GM12878 (cell line): Measurements from ENCODE around the gene SLC9A3. TPM values are rescaled to one million over a fixed set of nuclear protein-coding genes. Genes with fewer than 3 reads are reported as not detected.

ENCODE experiments used
- ATAC-seq: fragments of 200-7000 bp; cut with Tn5 transposase; 3 replicates; pipeline ENCODE4 v1.9.1; 2020; ENCODE audit warnings: mild to moderate bottlenecking, moderate library complexity
- BruUV-seq: library from RNA; stranded (reverse); fragments of 400-500 nt; replicated peaks from 2 replicates; lab custom pipeline; 2021; lab: Mats Ljungman, UMichigan
- CTCF ChIA-PET: fragments of 300-600 bp; sonication (Branson Sonifier 250); formaldehyde crosslinking; extraction: SDS; loops from one replicate; lab custom pipeline; 2021; ENCODE audit warnings: inconsistent platforms; lab: Yijun Ruan, JAX
- POLR2A ChIA-PET: fragments of 350-600 bp; formaldehyde crosslinking; extraction: SDS; loops from one replicate; lab custom pipeline; 2021; ENCODE audit warnings: inconsistent platforms; lab: Charles Lee
- RAD21 ChIA-PET: fragments of 300-600 bp; sonication (Branson Sonifier 250); formaldehyde crosslinking; loops from one replicate; lab custom pipeline; 2023; ENCODE audit warnings: antibody characterized with exemption; ENCODE audit not compliant: unreplicated experiment; lab: Charles Lee
- SMC1A ChIA-PET: fragments of 300-600 bp; sonication (Branson Sonifier 250); formaldehyde crosslinking; loops from one replicate; lab custom pipeline; 2023; ENCODE audit not compliant: unreplicated experiment, uncharacterized antibody; lab: Charles Lee
- DNase-seq: peaks from one replicate; pipeline ENCODE4 v3.0.0-alpha.2; 2011; ENCODE audit warnings: low read depth, low spot score
- FAIRE-seq: peaks from 3 replicates; lab custom pipeline; 2011; peaks lifted over from hg19 to GRCh38; lab: Jason Lieb, UNC
- H2AFZ ChIP-seq: 2 replicates; pipeline ENCODE4 v1.6.0; 2011; ENCODE audit warnings: low read depth, low read length, control low read depth; ENCODE audit not compliant: control insufficient read depth
- H3K27ac ChIP-seq: 2 replicates; pipeline ENCODE4 v1.5.1; 2011; ENCODE audit warnings: control low read depth; ENCODE audit not compliant: control insufficient read depth, insufficient read depth
- H3K27me3 ChIP-seq, 2 experiments: replicated peaks in 1 of 2; 2 replicates each; pipeline versions ENCODE4 v1.6.0 to v1.6.1; 2011; ENCODE audit warnings: low read length in 1 of 2; ENCODE audit not compliant: control insufficient read depth in 2 of 2, insufficient read depth in 2 of 2
- H3K36me3 ChIP-seq, 2 experiments: 2 replicates each; pipeline ENCODE4 v1.5.1; 2011; ENCODE audit warnings: low read length in 1 of 2; ENCODE audit not compliant: control insufficient read depth in 2 of 2, insufficient read depth in 2 of 2
- H3K4me1 ChIP-seq: 2 replicates; pipeline ENCODE4 v1.6.1; 2011; ENCODE audit warnings: mild to moderate bottlenecking, low read length, moderate library complexity, mixed read lengths; ENCODE audit not compliant: control insufficient read depth, insufficient read depth
- H3K4me2 ChIP-seq: 2 replicates; pipeline ENCODE4 v1.6.0; 2011; ENCODE audit warnings: control low read depth; ENCODE audit not compliant: control insufficient read depth, insufficient read depth
- H3K4me3 ChIP-seq: fragments of 200-600 bp; sonication (generic); 2 replicates; pipeline ENCODE4 v1.5.1; 2016
- H3K79me2 ChIP-seq: 2 replicates; pipeline ENCODE4 v1.6.0; 2011; ENCODE audit warnings: low read length; ENCODE audit not compliant: control insufficient read depth, insufficient read depth
- H3K9ac ChIP-seq: 2 replicates; pipeline ENCODE4 v1.8.0; 2011; ENCODE audit warnings: low read length, control low read depth, mixed read lengths; ENCODE audit not compliant: control insufficient read depth, insufficient read depth
- H3K9me3 ChIP-seq: replicated peaks from 3 replicates; pipeline ENCODE4 v1.5.1; 2011; ENCODE audit warnings: mild to moderate bottlenecking, low read length; ENCODE audit not compliant: control insufficient read depth, insufficient read depth
- H4K20me1 ChIP-seq: 2 replicates; pipeline ENCODE4 v1.6.0; 2011; ENCODE audit not compliant: control insufficient read depth, insufficient read depth
- FOXM1 ChIP-seq: IDR thresholded peaks from 2 replicates; pipeline ENCODE4 v1.6.1; 2012; ENCODE audit warnings: low read depth, mild to moderate bottlenecking, inconsistent platforms, low read length, moderate library complexity
- KAT2A ChIP-seq: conservative IDR thresholded peaks from 2 replicates; pipeline ENCODE4 v1.6.1; 2011; ENCODE audit warnings: low read depth, low read length; ENCODE audit not compliant: control insufficient read depth
- KLF5 ChIP-seq: fragments of 450-650 bp; IDR thresholded peaks from 2 replicates; pipeline ENCODE4 v1.6.1; 2014; ENCODE audit warnings: mild to moderate bottlenecking; ENCODE audit not compliant: partially characterized antibody
- RBBP5 ChIP-seq: fragments of 200-600 bp; sonication (generic); conservative IDR thresholded peaks from 2 replicates; pipeline ENCODE4 v1.6.1; 2016
- SMAD1 ChIP-seq: fragments of 450-650 bp; IDR thresholded peaks from 2 replicates; pipeline ENCODE4 v1.6.1; 2018; ENCODE audit warnings: mild to moderate bottlenecking, low read depth; ENCODE audit not compliant: partially characterized antibody
- SMARCA5 ChIP-seq: fragments of 450-650 bp; IDR thresholded peaks from 2 replicates; pipeline ENCODE4 v1.6.1; 2017; ENCODE audit warnings: mild to moderate bottlenecking
- SRF ChIP-seq, 2 experiments: IDR thresholded peaks; 2 replicates each; pipeline ENCODE4 v1.6.1; 2011; ENCODE audit warnings: low read depth in 2 of 2, low read length in 2 of 2, mild to moderate bottlenecking in 1 of 2, moderate library complexity in 1 of 2
- SUZ12 ChIP-seq: fragments of 200-600 bp; sonication (generic); IDR thresholded peaks from one replicate; pipeline ENCODE4 v1.6.1; 2018; ENCODE audit warnings: antibody characterized with exemption, mild to moderate bottlenecking; ENCODE audit not compliant: unreplicated experiment
- WGBS: methylation state at CpG from one replicate; pipeline ENCODE4 v1.1.6; 2016; ENCODE audit warnings: low lambda C conversion rate; ENCODE audit not compliant: insufficient replicate concordance, insufficient coverage; ENCODE audit errors: missing lambda C conversion rate; 5-methylcytosine and 5-hydroxymethylcytosine counted together
- in situ Hi-C: fragments of 300-500 bp; cut with MboI; formaldehyde crosslinking; loops from 9 replicates; pipeline ENCODE4 v1.14.3; 2018; ENCODE audit warnings: mixed read lengths
- intact Hi-C: fragments of 100-400 bp; cut with micrococcal nuclease; formaldehyde crosslinking; loops from one replicate; pipeline ENCODE4 v1.14.2; 2022; ENCODE audit not compliant: unreplicated experiment
- polyA plus RNA-seq, 11 experiments: library from polyadenylated mRNA; depleted of rRNA in 4 of 11; unstranded in 6 of 11; stranded (reverse) in 5 of 11; fragments of >200 nt; fragmentation: Nextera tagmentation in 4 of 11; fragmentation: Illumina TruSeq in 1 of 11; extraction: Ambion mirVana in 4 of 11; extraction: Trizol in 1 of 11; gene quantifications; 1 replicate in 1 of 11; 2 replicates in 10 of 11; pipeline versions ENCODE4 v1.2.1 to v1.2.3, GENCODE V29; 2011 to 2016; ENCODE audit warnings: inconsistent platforms in 2 of 11, missing spikeins in 2 of 11, low read depth in 1 of 11
- total RNA-seq, 4 experiments: library from RNA; depleted of rRNA in 3 of 4; stranded (reverse); fragments of >200 nt in 3 of 4; fragmentation: Illumina TruSeq in 1 of 4; extraction: Trizol in 1 of 4; gene quantifications; 2 replicates each; pipeline versions ENCODE4 v1.2.1 to v1.2.3, GENCODE V29; 2013 to 2021
- TF ChIP-seq, protein P1 (sequence below): fragments of 450-650 bp; formaldehyde crosslinking; IDR thresholded peaks from 2 replicates; pipeline ENCODE4 v1.4.0; 2022; ENCODE audit warnings: mild to moderate bottlenecking, moderate library complexity
- TF ChIP-seq, protein P2 (sequence below): fragments of 450-650 bp; IDR thresholded peaks from 2 replicates; pipeline ENCODE4 v1.6.1; 2016; ENCODE audit warnings: mild to moderate bottlenecking
- TF ChIP-seq, protein P3 (sequence below): fragments of 450-650 bp; IDR thresholded peaks from 2 replicates; pipeline ENCODE4 v1.6.1; 2016; ENCODE audit warnings: mild to moderate bottlenecking, moderate library complexity, borderline replicate concordance
- TF ChIP-seq, protein P4 (sequence below): IDR thresholded peaks from 2 replicates; pipeline ENCODE4 v1.6.1; 2012; ENCODE audit warnings: mild to moderate bottlenecking, low read depth, low read length

SLC9A3 gene
- total and polyA plus RNA-seq, 10 of the 15 experiments (the other 5 are each of a cell fraction or from before 2014, with no cell fraction given): 0.04 to 5.2 (median 2.3) TPM; not detected in 1

DNA sequence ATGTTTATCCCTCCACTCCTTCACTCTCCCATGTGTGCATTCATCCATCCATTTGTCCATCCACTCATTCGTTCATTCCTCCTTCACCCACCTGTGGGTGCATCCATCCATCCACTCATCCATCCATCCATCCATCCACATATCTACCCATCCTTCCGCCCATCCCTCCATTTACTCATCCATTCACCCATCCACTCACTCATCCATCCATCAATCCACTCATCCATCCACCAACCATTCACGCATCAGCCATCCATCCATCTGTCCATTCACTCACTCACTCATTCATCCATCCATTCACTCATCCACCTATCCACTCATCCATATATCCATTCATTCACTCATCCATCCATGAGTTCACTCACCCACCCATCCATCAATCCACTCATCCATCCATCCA lies 7.3 kb downstream of the SLC9A3 start:
- no peak for FAIRE-seq
- Histone ChIP-seq H3K4me3 (no peak overlapping the region), H3K4me1 (no peaks in the 10 kb centered on the region), H3K9me3 (no peaks in the 10 kb centered on the region), H3K4me2 (no peak overlapping the region), H3K79me2 (no peaks in the 10 kb centered on the region), H3K9ac (no peak overlapping the region), H2AFZ (no peak overlapping the region), H4K20me1 (no peaks in the 10 kb centered on the region), H3K27me3 (peaks cover 1 to 3% of the 10 kb centered on the region in 2 experiments; a peak in 2 of 4 replicates), H3K36me3 (no peaks in the 10 kb centered on the region), H3K27ac (no peak overlapping the region)
- intact Hi-C loops: no loop called here
- ChIA-PET SMC1A (no interaction called here), CTCF (no interaction called here), POLR2A (no interaction called here), RAD21 (no interaction called here)
- no TSS peak for BruUV-seq
- WGBS: 51% methylated on average over 3 of the region's 3 CpGs
- ATAC-seq: no peak
- in situ Hi-C loops: no loop called here
- no peak for DNase-seq
- TF ChIP-seq, protein P1, sequence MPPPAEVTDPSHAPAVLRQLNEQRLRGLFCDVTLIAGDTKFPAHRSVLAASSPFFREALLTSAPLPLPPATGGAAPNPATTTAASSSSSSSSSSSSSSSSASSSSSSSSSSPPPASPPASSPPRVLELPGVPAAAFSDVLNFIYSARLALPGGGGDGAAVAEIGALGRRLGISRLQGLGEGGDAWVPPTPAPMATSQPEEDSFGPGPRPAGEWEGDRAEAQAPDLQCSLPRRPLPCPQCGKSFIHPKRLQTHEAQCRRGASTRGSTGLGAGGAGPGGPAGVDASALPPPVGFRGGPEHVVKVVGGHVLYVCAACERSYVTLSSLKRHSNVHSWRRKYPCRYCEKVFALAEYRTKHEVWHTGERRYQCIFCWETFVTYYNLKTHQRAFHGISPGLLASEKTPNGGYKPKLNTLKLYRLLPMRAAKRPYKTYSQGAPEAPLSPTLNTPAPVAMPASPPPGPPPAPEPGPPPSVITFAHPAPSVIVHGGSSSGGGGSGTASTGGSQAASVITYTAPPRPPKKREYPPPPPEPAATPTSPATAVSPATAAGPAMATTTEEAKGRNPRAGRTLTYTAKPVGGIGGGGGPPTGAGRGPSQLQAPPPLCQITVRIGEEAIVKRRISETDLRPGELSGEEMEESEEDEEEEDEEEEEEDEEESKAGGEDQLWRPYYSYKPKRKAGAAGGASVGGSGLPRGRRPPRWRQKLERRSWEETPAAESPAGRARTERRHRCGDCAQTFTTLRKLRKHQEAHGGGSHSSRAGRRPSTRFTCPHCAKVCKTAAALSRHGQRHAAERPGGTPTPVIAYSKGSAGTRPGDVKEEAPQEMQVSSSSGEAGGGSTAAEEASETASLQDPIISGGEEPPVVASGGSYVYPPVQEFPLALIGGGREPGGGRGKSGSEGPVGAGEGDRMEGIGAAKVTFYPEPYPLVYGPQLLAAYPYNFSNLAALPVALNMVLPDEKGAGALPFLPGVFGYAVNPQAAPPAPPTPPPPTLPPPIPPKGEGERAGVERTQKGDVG (CRISPR knock-in tag): no peak
- TF ChIP-seq, protein P2, sequence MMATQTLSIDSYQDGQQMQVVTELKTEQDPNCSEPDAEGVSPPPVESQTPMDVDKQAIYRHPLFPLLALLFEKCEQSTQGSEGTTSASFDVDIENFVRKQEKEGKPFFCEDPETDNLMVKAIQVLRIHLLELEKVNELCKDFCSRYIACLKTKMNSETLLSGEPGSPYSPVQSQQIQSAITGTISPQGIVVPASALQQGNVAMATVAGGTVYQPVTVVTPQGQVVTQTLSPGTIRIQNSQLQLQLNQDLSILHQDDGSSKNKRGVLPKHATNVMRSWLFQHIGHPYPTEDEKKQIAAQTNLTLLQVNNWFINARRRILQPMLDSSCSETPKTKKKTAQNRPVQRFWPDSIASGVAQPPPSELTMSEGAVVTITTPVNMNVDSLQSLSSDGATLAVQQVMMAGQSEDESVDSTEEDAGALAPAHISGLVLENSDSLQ: no peak
- TF ChIP-seq RBBP5: no peak
- TF ChIP-seq, protein P3, sequence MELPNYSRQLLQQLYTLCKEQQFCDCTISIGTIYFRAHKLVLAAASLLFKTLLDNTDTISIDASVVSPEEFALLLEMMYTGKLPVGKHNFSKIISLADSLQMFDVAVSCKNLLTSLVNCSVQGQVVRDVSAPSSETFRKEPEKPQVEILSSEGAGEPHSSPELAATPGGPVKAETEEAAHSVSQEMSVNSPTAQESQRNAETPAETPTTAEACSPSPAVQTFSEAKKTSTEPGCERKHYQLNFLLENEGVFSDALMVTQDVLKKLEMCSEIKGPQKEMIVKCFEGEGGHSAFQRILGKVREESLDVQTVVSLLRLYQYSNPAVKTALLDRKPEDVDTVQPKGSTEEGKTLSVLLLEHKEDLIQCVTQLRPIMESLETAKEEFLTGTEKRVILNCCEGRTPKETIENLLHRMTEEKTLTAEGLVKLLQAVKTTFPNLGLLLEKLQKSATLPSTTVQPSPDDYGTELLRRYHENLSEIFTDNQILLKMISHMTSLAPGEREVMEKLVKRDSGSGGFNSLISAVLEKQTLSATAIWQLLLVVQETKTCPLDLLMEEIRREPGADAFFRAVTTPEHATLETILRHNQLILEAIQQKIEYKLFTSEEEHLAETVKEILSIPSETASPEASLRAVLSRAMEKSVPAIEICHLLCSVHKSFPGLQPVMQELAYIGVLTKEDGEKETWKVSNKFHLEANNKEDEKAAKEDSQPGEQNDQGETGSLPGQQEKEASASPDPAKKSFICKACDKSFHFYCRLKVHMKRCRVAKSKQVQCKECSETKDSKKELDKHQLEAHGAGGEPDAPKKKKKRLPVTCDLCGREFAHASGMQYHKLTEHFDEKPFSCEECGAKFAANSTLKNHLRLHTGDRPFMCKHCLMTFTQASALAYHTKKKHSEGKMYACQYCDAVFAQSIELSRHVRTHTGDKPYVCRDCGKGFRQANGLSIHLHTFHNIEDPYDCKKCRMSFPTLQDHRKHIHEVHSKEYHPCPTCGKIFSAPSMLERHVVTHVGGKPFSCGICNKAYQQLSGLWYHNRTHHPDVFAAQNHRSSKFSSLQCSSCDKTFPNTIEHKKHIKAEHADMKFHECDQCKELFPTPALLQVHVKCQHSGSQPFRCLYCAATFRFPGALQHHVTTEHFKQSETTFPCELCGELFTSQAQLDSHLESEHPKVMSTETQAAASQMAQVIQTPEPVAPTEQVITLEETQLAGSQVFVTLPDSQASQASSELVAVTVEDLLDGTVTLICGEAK: no peak
- no peak for TF ChIP-seq KLF5
- no peak for TF ChIP-seq SMARCA5
- no peak for TF ChIP-seq KAT2A
- no peak for TF ChIP-seq FOXM1
- TF ChIP-seq SRF (IDR thresholded peaks at IDR 0.05; ENCODE audit: low read depth in 2 of 2, low read length in 2 of 2): no peak
- no peak for TF ChIP-seq SMAD1
- TF ChIP-seq, protein P4, sequence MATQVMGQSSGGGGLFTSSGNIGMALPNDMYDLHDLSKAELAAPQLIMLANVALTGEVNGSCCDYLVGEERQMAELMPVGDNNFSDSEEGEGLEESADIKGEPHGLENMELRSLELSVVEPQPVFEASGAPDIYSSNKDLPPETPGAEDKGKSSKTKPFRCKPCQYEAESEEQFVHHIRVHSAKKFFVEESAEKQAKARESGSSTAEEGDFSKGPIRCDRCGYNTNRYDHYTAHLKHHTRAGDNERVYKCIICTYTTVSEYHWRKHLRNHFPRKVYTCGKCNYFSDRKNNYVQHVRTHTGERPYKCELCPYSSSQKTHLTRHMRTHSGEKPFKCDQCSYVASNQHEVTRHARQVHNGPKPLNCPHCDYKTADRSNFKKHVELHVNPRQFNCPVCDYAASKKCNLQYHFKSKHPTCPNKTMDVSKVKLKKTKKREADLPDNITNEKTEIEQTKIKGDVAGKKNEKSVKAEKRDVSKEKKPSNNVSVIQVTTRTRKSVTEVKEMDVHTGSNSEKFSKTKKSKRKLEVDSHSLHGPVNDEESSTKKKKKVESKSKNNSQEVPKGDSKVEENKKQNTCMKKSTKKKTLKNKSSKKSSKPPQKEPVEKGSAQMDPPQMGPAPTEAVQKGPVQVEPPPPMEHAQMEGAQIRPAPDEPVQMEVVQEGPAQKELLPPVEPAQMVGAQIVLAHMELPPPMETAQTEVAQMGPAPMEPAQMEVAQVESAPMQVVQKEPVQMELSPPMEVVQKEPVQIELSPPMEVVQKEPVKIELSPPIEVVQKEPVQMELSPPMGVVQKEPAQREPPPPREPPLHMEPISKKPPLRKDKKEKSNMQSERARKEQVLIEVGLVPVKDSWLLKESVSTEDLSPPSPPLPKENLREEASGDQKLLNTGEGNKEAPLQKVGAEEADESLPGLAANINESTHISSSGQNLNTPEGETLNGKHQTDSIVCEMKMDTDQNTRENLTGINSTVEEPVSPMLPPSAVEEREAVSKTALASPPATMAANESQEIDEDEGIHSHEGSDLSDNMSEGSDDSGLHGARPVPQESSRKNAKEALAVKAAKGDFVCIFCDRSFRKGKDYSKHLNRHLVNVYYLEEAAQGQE: no peak
- no peak for TF ChIP-seq SUZ12
